LNCaP clone FGC (cell line): ENCODE results near the gene RNASEH2A.

Experiments
- DNase-seq: peaks from one replicate; pipeline ENCODE4 v3.0.0-alpha.2; 2011; ENCODE audit warnings: low read depth
- H3K4me3 ChIP-seq: 2 replicates; pipeline ENCODE4 v1.5.1; 2011; ENCODE audit warnings: mild to moderate bottlenecking, low read depth, low read length, control low read depth
- CTCF ChIP-seq: IDR thresholded peaks from 2 replicates; pipeline ENCODE4 v1.5.1; 2012; ENCODE audit warnings: mild to moderate bottlenecking; ENCODE audit not compliant: control insufficient read depth, insufficient read depth; ENCODE audit errors: extremely low read depth

Gene RNASEH2A

DNA sequence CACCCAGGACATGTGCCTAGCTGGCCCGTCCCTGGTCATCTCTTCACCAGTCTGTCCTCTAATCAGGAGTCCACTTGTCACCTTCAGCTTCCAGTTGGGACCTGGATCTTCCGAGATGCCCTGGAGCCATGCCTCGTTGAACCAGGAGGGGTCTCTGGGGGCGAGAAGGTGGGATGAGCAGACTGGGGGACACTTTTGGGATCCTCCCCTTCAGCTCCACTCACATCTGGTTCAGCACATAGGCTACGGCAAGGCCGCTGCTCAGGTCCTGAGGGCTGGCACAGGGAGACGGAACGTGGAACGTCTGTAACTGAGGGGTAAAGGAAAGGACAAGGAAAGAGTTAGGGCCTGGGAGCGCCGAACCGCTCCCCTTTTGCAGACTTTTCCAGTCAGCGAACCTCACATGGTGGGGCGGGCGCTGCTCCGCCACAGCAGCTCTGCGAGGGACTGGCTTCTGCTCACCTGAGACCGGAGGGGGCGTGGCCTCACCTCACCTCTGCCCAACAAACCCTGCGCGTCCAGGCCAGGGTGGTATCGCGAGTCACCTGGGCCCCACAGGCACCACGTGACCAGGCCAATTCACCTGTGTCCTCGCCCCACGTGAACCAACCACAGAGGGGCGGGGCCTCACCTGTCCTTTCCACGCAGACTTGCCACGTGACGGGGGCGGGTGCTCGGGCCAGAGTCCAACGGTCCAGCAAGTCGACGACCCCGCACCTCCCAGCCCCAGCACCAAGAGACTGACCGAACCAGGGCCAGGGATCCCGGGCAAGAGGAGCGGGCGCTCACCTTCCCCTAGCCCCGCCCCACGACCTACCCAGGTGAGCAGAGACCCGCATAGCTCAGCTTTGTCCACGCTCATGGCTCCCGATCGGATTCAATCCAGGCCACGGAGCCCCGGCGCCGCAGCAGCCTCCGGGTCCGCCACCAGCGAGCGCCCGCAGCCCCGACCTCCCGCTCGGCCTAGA is 31.5 kb upstream of the RNASEH2A start, which contains the start of gene HOOK2:
TSS of gene HOOK2 (minus strand) at position 965 of the 968 bp plus-strand sequence. CDS start at position 862, 103 bp downstream.
- peak; percentile 98 for DNase-seq
- TF ChIP-seq CTCF = no peak
- peak within 1 kb of the TSS; percentile 87 for H3K4me3 ChIP-seq

DNA sequence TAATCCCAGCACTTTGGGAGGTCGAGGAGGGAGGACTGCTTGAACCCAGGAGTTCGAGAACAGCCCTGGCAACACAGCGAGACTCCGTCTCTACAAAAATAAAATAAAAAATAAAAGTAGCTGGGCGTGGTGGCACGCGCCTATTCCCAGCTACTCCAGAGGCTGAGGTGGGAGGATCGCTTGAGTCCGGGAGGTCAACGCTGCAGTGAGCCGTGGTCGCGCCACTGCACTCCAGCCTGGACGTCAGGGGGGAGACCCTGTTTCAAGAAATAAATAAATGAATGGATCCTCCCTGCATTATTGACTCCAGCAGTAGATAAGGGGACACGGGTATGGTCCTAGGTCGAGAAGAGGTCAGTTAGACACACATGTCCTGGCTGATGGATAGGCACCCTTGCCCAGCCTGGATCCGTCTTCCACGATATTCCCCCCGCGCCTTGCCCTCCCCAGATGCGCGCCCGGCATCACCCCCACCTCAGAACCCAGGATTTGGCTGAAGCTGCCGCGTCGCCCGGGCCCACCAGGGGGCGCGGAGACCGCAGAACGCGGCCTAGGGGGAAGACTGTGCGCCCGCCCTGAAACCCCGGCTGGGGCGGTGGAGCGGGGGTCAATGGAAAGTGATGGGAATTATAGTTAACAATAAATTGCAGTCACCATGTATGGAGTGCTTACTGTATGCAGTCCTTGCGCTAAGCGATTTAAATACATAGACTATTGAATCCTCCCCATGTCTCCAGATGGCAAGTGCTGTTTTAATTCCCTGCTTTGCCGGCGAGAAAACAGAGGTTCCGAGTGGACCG is 29.0 kb upstream of the RNASEH2A start:
- peak overlapping the region; percentile 50 for H3K4me3 ChIP-seq
- DNase-seq = no peak
- peak; percentile 82 for TF ChIP-seq CTCF

DNA sequence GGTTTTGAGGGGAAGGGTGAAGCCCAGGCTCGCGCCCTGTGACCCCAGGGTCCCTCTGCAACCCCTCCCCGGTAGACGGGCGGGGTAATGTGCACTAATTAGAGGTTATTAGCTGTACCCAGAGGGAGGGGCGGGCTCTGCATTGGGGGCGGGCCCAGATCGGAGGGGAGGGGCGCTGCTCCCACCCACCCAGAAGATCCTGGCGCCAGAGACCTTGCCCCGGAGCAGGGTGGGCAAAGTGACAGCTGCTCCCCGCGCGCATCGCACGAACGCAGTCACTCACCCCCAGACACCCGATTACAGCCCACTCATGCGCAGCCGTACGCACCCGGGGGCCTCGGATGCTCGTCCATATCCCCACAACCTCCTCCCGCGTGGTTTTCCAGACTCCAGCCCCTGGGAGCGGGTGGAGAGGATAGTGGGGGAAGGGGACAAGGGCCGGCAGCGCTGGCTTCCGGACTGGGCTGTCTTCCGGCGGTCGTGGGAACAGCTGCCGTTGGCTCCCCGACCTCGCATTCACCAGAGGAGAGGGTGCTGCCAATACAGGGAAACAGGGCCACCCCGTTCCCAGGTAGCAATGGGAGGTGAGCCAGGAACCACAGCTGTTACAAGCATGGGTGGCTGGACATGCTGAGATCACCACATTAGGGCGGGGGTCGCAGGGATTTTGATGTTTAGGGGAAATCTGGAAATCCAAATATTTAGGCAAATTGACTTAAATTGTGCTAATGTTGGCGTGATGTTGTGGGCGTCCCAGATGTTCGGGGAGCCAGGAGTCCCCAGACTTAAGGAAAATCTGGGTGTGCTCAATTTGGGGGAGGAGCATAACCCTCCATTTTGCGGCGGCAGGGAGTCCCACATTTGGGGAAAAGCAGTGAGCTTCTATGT is 28.1 kb upstream of the RNASEH2A start:
- no peak for TF ChIP-seq CTCF
- no peak for DNase-seq
- H3K4me3 ChIP-seq = peak overlapping the region; percentile 50

DNA sequence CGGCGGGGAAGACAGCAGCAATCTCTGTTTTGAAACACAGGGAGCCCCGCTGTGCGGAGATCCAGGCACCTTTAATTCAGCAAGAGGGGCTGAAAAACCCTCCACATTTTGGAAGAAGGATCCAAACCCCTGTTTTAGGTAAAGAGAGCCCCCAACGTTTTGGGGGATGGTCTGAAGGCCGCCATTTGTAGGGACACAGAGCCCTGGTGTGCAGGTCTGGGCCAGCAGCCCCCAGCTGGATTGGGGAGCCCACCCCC is 27.6 kb upstream of the RNASEH2A start:
- H3K4me3 ChIP-seq = no peak overlapping the region
- no peak for DNase-seq
- no peak for TF ChIP-seq CTCF

DNA sequence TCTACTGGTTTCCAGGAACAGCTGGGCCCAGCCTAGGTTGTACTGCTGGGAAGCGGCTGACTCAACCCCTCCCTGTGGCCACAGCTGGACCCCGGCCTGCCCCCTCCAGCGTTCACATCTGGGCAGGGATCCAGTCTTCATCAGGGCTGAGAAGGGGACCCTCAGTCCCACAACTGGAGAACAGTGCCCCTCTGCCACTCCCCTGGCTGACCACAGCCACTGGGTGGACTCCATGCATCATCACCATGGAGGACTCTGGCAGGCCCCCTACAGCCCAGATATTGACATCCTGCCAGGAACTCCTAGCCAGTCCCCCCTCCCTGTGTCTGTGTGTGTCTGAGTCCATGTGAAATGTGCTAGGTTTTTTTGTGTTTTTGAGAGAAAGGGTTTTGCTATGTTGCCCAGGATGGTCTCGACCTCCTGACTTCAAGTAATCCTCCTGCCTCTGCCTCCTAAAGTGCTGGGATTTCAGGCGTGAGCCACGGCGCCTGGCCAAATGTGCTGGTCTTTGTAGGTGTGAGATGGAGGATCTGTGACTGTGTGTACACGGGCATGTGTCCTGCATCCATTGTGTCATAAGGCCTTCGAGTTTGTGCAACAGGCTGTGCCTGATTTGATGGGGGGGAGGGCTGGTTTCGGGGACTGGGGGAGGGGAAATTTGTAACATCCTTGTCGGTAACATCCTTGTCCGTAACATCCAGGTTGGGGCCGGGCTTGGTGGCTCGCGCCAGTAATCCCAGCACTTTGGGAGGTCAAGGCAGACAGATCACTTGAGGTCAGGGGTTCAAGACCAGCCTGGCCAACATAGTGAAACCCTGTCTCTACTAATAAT is 27.0 kb upstream of the RNASEH2A start:
- no peak overlapping the region for H3K4me3 ChIP-seq
- DNase-seq = no peak
- no peak for TF ChIP-seq CTCF

GRCh38 chr19:12782174-12782423 is 24.3 kb upstream of the RNASEH2A start:
- TF ChIP-seq CTCF = no peak
- H3K4me3 ChIP-seq = peak overlapping the region; percentile 55
- no peak for DNase-seq
